ENCODE data around the gene FOXK1. TPM values are rescaled to one million over a fixed set of nuclear protein-coding genes. Genes with fewer than 3 reads are reported as not detected.

The FOXK1 gene
- total RNA-seq, 6 donors from 2014 or later, result 25.1 to 40.7 (median 34.1) TPM

DNA sequence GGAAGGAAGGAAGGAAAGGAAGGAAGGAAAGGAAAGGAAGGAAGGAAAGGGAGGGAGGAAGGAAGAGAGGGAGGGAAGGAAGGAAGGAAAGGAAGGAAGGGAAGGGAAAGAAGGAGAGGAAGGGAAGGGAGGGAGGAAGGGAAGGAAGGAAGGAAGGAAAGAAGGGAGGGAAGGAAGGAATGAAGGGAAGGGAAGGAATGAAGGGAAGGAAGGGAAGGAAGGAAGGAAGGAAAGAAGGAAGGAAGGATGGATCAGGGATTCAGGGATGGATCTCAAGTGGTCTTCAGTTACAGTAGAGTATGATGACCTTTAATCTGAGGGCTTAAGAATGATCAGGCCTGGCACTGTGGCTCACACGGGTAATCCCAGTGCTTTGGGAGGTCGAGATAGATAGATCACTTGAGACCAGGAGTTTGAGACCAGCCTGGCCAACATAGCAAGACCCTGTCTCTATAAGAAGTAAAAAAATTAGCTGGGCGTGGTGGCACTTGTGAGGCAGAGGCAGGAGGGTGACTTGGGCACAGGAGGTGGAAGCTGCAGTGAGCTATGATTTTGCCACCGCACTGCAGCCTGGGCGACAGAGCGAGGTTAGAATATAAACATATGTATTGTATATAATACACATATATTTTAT lies 760 bp upstream of the FOXK1 start:
- WGBS, 2 donors, result 64 to 73% methylated on average over 6 of the region's 6 CpGs
- peaks cover 11 to 30% (median 20%) of the 10 kb centered on the region in 4 donors for H3K4me1 ChIP-seq
- peak overlapping the region in 2 of 4 donors; percentile 67 to 79 for H3K27ac ChIP-seq
- ATAC-seq (ENCODE audit: low FRiP score in 2 of 2), result no peak
- no peaks in the 10 kb centered on the region for H3K36me3 ChIP-seq
- DNase-seq, result no peak
- H3K27me3 ChIP-seq, result no peaks in the 10 kb centered on the region
- TF ChIP-seq, protein P1, sequence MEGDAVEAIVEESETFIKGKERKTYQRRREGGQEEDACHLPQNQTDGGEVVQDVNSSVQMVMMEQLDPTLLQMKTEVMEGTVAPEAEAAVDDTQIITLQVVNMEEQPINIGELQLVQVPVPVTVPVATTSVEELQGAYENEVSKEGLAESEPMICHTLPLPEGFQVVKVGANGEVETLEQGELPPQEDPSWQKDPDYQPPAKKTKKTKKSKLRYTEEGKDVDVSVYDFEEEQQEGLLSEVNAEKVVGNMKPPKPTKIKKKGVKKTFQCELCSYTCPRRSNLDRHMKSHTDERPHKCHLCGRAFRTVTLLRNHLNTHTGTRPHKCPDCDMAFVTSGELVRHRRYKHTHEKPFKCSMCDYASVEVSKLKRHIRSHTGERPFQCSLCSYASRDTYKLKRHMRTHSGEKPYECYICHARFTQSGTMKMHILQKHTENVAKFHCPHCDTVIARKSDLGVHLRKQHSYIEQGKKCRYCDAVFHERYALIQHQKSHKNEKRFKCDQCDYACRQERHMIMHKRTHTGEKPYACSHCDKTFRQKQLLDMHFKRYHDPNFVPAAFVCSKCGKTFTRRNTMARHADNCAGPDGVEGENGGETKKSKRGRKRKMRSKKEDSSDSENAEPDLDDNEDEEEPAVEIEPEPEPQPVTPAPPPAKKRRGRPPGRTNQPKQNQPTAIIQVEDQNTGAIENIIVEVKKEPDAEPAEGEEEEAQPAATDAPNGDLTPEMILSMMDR (IDR thresholded peaks at IDR 0.05), result no peak
- no peak for TF ChIP-seq EP300 (IDR thresholded peaks at IDR 0.05)
- no peaks in the 10 kb centered on the region for H3K9me3 ChIP-seq
- H3K4me3 ChIP-seq, result peak overlapping the region in 3 of 4 donors; percentile 62 to 91 (median 85)

DNA sequence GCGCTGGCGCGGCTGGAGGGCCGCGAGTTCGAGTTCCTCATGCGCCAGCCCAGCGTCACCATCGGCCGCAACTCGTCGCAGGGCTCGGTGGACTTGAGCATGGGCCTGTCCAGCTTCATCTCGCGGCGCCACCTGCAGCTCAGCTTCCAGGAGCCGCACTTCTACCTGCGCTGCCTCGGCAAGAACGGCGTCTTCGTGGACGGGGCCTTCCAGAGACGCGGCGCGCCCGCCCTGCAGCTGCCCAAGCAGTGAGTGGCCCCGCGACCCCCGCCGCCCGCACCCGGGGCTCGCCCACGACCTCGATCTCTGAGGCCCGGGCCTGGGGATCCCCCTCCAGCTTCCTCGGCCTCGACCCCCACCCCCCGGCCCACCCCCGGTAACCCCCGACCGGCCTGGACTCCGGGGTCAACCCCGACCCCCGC lies 537 bp downstream of the FOXK1 start:
- ATAC-seq (ENCODE audit: low FRiP score in 2 of 2), result peak in 1 of 2 donors; percentile 43
- Histone ChIP-seq H3K36me3 (no peaks in the 10 kb centered on the region), H3K27me3 (no peaks in the 10 kb centered on the region), H3K27ac (peak overlapping the region; percentile 90 to 96 (median 92)), H3K4me3 (peak overlapping the region; percentile 85 to 99 (median 94)), H3K9me3 (no peaks in the 10 kb centered on the region), H3K4me1 (peaks cover 11 to 40% (median 22%) of the 10 kb centered on the region in 4 donors)
- TF ChIP-seq POLR2AphosphoS5 (IDR thresholded peaks at IDR 0.05), result no peak
- TF ChIP-seq, protein P1 (IDR thresholded peaks at IDR 0.05), result peak in 1 of 6 experiments; percentile 16
- DNase-seq, result peak; percentile 64 to 92
- WGBS, 2 donors, result 1% methylated on average over 17 of the region's 47 CpGs; no CpG with 5 or more reads in 1 of the 2 donors

DNA sequence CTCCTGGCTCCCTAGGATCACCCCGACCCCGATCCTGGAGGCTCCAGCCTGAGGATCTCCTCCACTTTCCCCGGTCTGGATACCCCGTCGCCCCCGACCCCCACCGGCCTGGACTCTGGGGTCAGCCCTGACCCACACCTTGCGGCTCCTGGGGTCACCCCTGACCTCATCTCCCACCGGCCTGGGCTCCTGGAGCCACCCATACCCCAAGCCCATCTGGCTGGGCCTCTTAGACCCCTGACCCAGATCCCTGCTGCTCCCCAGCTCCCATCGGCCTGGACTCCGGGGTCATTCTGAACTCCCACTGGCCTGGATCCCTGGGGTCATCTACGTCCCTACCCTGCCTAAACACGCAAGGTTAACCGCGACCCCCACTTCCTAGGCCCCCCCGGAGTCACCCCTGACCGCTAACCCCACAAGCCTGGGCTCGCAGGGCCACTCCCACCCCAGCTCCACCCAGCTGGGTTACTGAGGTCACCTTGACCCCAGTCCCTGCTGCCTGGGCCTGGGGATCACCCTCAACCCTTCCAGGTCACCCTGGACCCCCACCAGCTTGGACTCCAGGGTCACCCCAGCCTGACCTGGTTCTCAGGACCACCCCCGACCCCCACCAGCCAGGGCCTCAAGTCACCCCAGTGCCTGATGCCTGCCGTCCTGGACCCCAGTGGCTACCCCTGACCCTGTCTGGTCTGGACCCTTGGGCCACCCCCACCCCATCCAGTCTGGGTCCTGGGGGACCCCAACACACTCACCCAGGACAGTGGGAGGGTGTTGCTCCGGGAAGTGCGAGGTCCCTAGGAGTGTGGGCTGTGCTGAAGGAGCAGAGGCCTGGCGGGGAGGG lies 1.2 kb downstream of the FOXK1 start:
- DNase-seq (peak; percentile 40 to 62), ATAC-seq (ENCODE audit: low FRiP score in 2 of 2) (peak; percentile 58 to 65)
- no peak for TF ChIP-seq EP300 (IDR thresholded peaks at IDR 0.05)
- TF ChIP-seq, protein P1 (IDR thresholded peaks at IDR 0.05), result no peak
- Histone ChIP-seq H3K27me3 (no peaks in the 10 kb centered on the region), H3K9me3 (no peaks in the 10 kb centered on the region), H3K27ac (peak overlapping the region; percentile 90 to 96 (median 92)), H3K36me3 (no peaks in the 10 kb centered on the region), H3K4me1 (peaks cover 11 to 40% (median 22%) of the 10 kb centered on the region in 4 donors), H3K4me3 (peak overlapping the region; percentile 85 to 99 (median 94))
- WGBS, 2 donors, result 2% methylated on average over 8 to 21 of the region's 23 CpGs

DNA sequence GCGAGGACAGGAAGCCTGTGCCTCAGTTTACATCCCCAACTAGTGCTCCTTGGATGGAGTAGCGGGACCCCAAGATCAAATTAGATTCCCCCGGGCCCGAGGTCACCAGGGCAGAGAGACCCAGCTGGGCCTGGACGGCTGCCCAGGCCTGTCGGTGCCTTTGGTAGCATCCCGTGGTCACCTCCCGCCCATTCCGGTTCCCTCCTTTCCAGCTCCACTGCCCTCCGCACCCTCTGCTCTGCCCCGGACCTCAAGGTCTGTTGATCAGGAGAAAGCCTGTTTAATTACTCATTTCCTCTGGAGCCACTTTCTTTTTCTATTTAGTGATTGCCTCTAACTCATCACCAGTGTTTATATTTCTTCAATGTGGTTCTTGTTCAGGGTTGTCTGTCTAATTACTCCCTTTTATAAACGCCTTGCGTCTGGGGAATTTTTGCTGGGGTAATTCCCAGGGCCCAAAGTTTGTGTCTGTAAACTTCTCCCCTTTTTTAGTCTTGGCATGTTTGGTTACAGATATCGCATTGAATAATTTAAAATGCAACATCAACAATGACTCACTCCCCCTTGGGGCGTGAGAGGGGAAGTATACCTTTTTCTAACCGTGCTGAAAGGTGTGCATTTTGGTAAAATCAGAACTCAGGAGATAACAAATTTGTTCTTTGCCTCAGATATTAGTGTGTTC lies 1.9 kb downstream of the FOXK1 start:
- Histone ChIP-seq H3K9me3 (no peaks in the 10 kb centered on the region), H3K27ac (peak overlapping the region; percentile 90 to 96 (median 92)), H3K36me3 (no peaks in the 10 kb centered on the region), H3K27me3 (no peaks in the 10 kb centered on the region), H3K4me1 (peaks cover 16 to 46% (median 25%) of the 10 kb centered on the region in 4 donors), H3K4me3 (peak overlapping the region; percentile 85 to 99 (median 94))
- ATAC-seq (ENCODE audit: low FRiP score in 2 of 2) (peak; percentile 63 to 75), DNase-seq (peak; percentile 78 to 79)
- WGBS, 2 donors, result 1% methylated on average over 14 to 16 of the region's 16 CpGs
- no peak for TF ChIP-seq POLR2A (IDR thresholded peaks at IDR 0.05)
- TF ChIP-seq, protein P1 (IDR thresholded peaks at IDR 0.05), result peak in 3 of 6 experiments; percentile 15 to 28 (median 28)
- TF ChIP-seq POLR2AphosphoS5 (IDR thresholded peaks at IDR 0.05), result peak; percentile 60 to 82
- peak in 1 of 4 donors; percentile 52 for TF ChIP-seq EP300 (IDR thresholded peaks at IDR 0.05)

Data from upper lobe of left lung (tissue), 6 donors.